Type B pancreatic cell (in vitro differentiated cells): ENCODE data around the gene FFAR1. TPM values are rescaled to one million over a fixed set of nuclear protein-coding genes. Genes with fewer than 3 reads are reported as not detected.

Source experiments
- DNase-seq: peaks from one replicate; pipeline ENCODE4 v3.0.0; 2021; ENCODE audit warnings: mixed read lengths; ENCODE audit not compliant: unreplicated experiment; ENCODE audit errors: extremely low spot score
- H3K27ac Mint-ChIP-seq: 2 replicates; pipeline ENCODE4 v1.8.0; 2021; ENCODE audit warnings: mild to moderate bottlenecking, mixed read lengths
- H3K27me3 Mint-ChIP-seq: 2 replicates; pipeline ENCODE4 v1.8.0; 2021; ENCODE audit warnings: mixed read lengths
- H3K36me3 Mint-ChIP-seq: 2 replicates; pipeline ENCODE4 v1.8.0; 2021; ENCODE audit warnings: mixed read lengths
- H3K4me1 Mint-ChIP-seq: one replicate; pipeline ENCODE4 v1.8.0; 2021; ENCODE audit warnings: mixed read lengths; ENCODE audit not compliant: unreplicated experiment
- H3K4me3 Mint-ChIP-seq: 2 replicates; pipeline ENCODE4 v1.8.0; 2021; ENCODE audit warnings: mild to moderate bottlenecking, mixed read lengths
- H3K9me3 Mint-ChIP-seq: 2 replicates; pipeline ENCODE4 v1.8.0; 2021; ENCODE audit warnings: mixed read lengths
- total RNA-seq: library from RNA; stranded (reverse); gene quantifications from 2 replicates; pipeline ENCODE4 v1.2.1, GENCODE V29; 2021; ENCODE audit warnings: low replicate concordance
- TF ChIP-seq, protein P1 (sequence below): fragments of 200-600 bp; sonication (generic); conservative IDR thresholded peaks from 2 replicates; pipeline ENCODE4 v1.5.0; 2021; ENCODE audit warnings: antibody characterized with exemption, mild to moderate bottlenecking

FFAR1 gene
- total RNA-seq, 1 donor from 2014 or later, result 2.1 TPM

DNA sequence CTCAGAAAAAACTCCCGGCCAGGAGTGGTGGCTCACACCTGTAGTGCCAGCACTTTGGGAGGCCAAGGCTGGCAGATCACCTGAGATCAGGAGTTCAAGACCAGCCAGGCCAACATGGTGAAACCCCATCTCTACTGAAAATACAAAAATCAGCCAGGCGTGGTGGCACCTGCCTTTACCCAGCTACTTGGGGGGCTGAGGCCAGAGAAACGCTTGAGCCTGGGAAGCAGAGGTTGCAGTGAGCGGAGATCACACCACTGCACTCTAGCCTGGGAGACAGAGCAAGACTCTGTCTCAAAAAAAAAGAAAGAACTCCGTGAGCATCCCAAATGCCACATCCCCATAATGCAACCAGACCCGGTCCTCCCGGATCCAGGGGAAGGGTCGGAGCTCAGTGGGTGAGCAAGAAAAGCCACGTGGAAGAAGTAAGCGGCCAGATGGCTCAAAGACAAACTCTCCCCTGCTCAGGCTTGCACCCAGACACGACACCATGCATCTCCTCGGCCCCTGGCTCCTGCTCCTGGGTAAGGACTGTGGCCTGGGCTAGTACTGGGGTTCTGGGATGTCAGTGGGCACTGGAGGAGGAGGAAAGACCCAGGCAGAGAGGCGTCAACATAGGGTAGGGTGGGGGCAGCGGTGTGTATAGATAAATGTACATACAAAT, 16.0 kb upstream of the FFAR1 start:
- no peaks in the 10 kb centered on the region for H3K27me3 Mint-ChIP-seq
- TF ChIP-seq, protein P1, sequence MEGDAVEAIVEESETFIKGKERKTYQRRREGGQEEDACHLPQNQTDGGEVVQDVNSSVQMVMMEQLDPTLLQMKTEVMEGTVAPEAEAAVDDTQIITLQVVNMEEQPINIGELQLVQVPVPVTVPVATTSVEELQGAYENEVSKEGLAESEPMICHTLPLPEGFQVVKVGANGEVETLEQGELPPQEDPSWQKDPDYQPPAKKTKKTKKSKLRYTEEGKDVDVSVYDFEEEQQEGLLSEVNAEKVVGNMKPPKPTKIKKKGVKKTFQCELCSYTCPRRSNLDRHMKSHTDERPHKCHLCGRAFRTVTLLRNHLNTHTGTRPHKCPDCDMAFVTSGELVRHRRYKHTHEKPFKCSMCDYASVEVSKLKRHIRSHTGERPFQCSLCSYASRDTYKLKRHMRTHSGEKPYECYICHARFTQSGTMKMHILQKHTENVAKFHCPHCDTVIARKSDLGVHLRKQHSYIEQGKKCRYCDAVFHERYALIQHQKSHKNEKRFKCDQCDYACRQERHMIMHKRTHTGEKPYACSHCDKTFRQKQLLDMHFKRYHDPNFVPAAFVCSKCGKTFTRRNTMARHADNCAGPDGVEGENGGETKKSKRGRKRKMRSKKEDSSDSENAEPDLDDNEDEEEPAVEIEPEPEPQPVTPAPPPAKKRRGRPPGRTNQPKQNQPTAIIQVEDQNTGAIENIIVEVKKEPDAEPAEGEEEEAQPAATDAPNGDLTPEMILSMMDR, result no peak
- H3K36me3 Mint-ChIP-seq, result no peaks in the 10 kb centered on the region
- no peaks in the 10 kb centered on the region for H3K9me3 Mint-ChIP-seq
- no peak overlapping the region for H3K27ac Mint-ChIP-seq
- DNase-seq, result no peak
- H3K4me1 Mint-ChIP-seq, result peaks cover 8% of the 10 kb centered on the region
- H3K4me3 Mint-ChIP-seq, result no peak overlapping the region

DNA sequence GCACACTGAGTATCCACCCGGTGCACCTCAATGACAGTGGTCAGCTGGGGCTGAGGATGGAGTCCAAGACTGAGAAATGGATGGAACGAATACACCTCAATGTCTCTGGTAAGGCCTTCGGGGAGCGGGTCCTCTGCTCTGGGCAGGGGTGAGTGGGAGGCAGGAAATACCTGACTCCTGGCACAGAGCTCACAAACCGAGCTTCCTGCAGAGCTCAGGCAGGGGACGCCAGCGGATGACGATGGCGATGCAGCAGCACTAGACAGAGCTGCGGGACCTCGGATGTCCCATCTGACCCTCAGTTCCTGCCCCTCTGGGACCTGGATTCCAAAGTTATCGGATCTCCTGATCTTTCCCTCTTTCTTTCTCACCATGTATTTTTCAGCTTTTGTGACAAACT, 14.9 kb upstream of the FFAR1 start:
- no peaks in the 10 kb centered on the region for H3K36me3 Mint-ChIP-seq
- no peak overlapping the region for H3K27ac Mint-ChIP-seq
- H3K27me3 Mint-ChIP-seq, result no peaks in the 10 kb centered on the region
- TF ChIP-seq, protein P1, result no peak
- H3K4me3 Mint-ChIP-seq, result no peak overlapping the region
- H3K9me3 Mint-ChIP-seq, result no peaks in the 10 kb centered on the region
- DNase-seq, result no peak
- peaks cover 8% of the 10 kb centered on the region for H3K4me1 Mint-ChIP-seq

DNA sequence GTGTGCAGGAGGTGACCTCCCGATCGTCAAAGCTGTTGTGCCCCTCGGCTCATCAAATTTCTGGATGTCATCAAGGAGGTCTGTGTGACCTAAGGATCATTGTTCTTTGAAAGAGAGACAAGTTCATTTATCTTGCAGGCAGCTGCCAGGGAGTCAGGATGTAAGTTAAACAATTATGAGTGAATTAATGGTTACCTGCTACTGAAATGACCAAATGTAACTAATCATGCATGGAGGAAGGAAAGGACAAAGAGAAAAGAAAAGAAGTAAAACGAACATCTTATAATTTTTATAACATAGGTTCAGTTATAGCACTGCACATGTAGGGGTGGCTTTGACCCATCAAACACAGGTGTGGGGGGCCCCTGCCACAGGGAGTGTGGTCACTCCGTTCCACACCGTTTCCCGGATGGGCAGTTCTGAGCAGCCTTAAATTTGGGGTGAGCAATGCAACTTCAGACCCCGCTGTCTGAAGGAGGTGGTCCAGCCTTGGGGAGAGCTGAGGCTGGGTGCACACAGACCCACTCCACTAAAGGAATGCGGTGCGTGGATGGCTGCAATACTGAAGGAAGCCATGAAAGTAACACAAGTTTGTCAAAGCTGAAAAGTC, 13.5 kb upstream of the FFAR1 start:
- Mint-ChIP-seq H3K27me3 (no peaks in the 10 kb centered on the region), H3K4me3 (no peak overlapping the region), H3K4me1 (peaks cover 8% of the 10 kb centered on the region), H3K27ac (no peak overlapping the region), H3K9me3 (no peaks in the 10 kb centered on the region), H3K36me3 (no peaks in the 10 kb centered on the region)
- DNase-seq, result no peak
- TF ChIP-seq, protein P1, result no peak

DNA sequence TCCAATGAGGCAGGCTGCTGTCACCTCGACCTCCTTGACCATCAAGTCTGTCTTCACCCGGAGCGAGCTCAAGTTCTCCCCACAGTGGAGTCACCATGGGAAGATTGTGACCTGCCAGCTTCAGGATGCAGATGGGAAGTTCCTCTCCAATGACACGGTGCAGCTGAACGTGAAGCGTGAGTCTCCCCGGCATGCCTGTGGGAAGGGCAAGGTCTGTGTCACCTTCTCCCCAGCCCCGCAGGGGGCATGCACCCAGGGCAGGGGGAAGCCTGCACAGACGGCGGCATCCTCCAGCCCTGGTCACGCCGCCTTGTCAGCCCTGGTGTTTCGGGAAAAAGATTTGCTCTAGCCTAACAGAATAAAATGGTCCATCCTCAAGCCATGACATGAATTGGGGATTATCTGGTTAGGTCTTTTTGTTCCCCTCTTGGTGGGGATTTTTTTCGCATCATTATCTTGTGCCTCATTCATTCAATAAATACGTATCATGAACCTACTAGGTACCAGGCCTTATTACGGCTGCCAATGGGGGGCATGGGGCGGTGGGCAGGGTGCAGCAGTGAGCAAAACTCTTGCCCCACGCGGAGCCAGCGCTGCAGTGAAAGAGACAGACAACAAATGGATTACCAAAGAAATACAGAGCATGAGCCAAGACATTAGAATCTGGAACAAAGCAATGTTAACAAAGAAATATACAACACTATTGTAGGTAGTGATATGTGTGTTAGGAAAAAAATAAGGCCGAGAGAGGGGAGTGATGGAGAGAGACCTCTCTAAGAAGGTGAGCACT, 11.3 kb upstream of the FFAR1 start:
- Mint-ChIP-seq H3K4me1 (peaks cover 8% of the 10 kb centered on the region), H3K27ac (no peak overlapping the region)
- TF ChIP-seq, protein P1, result no peak

DNA sequence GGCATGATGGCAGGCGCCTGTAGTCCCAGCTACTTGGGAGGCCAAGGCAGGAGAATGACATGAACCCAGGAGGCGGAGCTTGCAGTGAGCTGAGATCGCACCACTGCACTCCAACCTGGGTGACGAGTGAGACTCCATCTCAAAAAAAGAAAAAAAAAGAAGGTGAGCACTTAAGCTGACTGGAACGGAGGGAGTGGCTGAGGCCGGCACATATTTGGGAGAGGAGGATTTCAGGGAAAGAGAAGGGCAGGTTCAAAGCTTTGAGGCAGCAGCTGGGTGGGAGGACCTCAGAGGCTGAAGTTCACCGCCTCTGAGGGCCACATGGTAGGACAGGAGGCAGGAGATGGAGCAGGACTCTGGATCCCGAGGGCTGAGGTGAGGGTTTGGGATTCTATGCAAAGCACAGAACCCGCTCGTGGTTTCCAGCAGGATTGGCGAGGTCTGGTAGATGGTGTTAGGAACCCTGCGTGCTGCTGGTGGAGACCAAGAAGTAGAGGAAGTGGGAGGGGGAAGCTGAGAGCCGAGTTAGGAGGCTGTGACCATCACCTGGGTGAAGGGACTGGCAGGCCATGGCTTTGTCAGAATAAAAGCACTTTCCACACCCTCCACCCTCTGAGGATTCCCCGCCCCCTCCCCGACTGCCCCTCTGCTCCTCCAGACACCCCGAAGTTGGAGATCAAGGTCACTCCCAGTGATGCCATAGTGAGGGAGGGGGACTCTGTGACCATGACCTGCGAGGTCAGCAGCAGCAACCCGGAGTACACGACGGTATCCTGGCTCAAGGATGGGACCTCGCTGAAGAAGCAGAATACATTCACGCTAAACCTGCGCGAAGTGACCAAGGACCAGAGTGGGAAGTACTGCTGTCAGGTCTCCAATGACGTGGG, 10.4 kb upstream of the FFAR1 start:
- peaks cover 8% of the 10 kb centered on the region for H3K4me1 Mint-ChIP-seq
- H3K27ac Mint-ChIP-seq, result no peak overlapping the region
- H3K9me3 Mint-ChIP-seq, result no peaks in the 10 kb centered on the region
- H3K4me3 Mint-ChIP-seq, result no peak overlapping the region
- no peak for DNase-seq
- peaks cover 1% of the 10 kb centered on the region for H3K27me3 Mint-ChIP-seq
- TF ChIP-seq, protein P1, result no peak
- no peaks in the 10 kb centered on the region for H3K36me3 Mint-ChIP-seq

More for the DNA sequence above, 11.3 kb upstream of the FFAR1 start:
- Mint-ChIP-seq H3K27me3 (no peaks in the 10 kb centered on the region), H3K4me3 (no peak overlapping the region), H3K9me3 (no peaks in the 10 kb centered on the region), H3K36me3 (no peaks in the 10 kb centered on the region)
- no peak for DNase-seq
